Stimulated activated naive CD4-positive, alpha-beta T cell treated with Interleukin-2 at 50 U/mL for 16 hours (primary cell): ENCODE measurements around the gene RAMP3.
A peak's percentile ranks its signal among the peaks of the same experiment; 100 is the strongest.
"Not testable (repeated sequence)": the region's sequence is repeated elsewhere in the genome, so short reads cannot be mapped to it uniquely, and the experiment has no call there.

Experiments
- DNase-seq: peaks from one replicate; lab custom pipeline; 2025; lab: John Stamatoyannopoulos, UW

Gene RAMP3

GRCh38 chr7:45157653-45158401 is at the start of gene RAMP3:
TSS of gene RAMP3 (plus strand) at chr7:45157791. CDS start at chr7:45157829, 38 bp downstream.
- DNase-seq: no peak

GRCh38 chr7:45108863-45109262 is 48.7 kb upstream of the RAMP3 start:
- DNase-seq: no peak

- DNase-seq: peak; percentile 94
These were observed 46.0 kb upstream of the RAMP3 start, which contains the start of gene TBRG4 for GRCh38 chr7:45111298-45112223. TSS of gene TBRG4 (minus strand) at chr7:45111697. CDS start at chr7:45109237, 2,460 bp downstream.

- DNase-seq: no peak
These were observed 44.9 kb upstream of the RAMP3 start for GRCh38 chr7:45112648-45113047.

- DNase-seq: not testable (repeated sequence)
These were observed 43.3 kb upstream of the RAMP3 start for GRCh38 chr7:45114257-45114656.

- DNase-seq: no peak
These were observed 42.7 kb upstream of the RAMP3 start for GRCh38 chr7:45114926-45115325.

- no peak for DNase-seq
These were observed 41.5 kb upstream of the RAMP3 start for GRCh38 chr7:45116048-45116447.

- DNase-seq: no peak
These were observed 40.0 kb upstream of the RAMP3 start for GRCh38 chr7:45117582-45117981.

GRCh38 chr7:45118292-45118691 is 39.3 kb upstream of the RAMP3 start:
- DNase-seq: no peak

GRCh38 chr7:45118889-45119331 is 38.7 kb upstream of the RAMP3 start:
- no peak for DNase-seq

- DNase-seq: no peak
These were observed 38.0 kb upstream of the RAMP3 start for GRCh38 chr7:45119550-45119949.

- no peak for DNase-seq
These were observed 34.4 kb upstream of the RAMP3 start for GRCh38 chr7:45122975-45123860.

- DNase-seq: no peak
These were observed 33.5 kb upstream of the RAMP3 start for GRCh38 chr7:45123913-45124710.

GRCh38 chr7:45125193-45125904 is 32.2 kb upstream of the RAMP3 start:
- no peak for DNase-seq

- no peak for DNase-seq
These were observed 31.4 kb upstream of the RAMP3 start for GRCh38 chr7:45126201-45126600.

- no peak for DNase-seq
These were observed 30.7 kb upstream of the RAMP3 start for GRCh38 chr7:45126920-45127319.

GRCh38 chr7:45129181-45129800 is 28.3 kb upstream of the RAMP3 start:
- no peak for DNase-seq

- no peak for DNase-seq
These were observed 27.7 kb upstream of the RAMP3 start for GRCh38 chr7:45129906-45130305.

- DNase-seq: no peak
These were observed 26.7 kb upstream of the RAMP3 start for GRCh38 chr7:45130910-45131309.

- DNase-seq: no peak
These were observed 25.7 kb upstream of the RAMP3 start for GRCh38 chr7:45131891-45132290.
